GM21528 (cell line): ENCODE measurements around the gene CEACAM16.
A peak's percentile ranks its signal among the peaks of the same experiment; 100 is the strongest.

Experiments
- ATAC-seq: cut with Tn5 transposase; IDR thresholded peaks from one replicate; pipeline ENCODE4 v1.9.1; 2021; ENCODE audit warnings: mild to moderate bottlenecking, moderate library complexity; ENCODE audit not compliant: unreplicated experiment, low FRiP score

The CEACAM16 gene

DNA sequence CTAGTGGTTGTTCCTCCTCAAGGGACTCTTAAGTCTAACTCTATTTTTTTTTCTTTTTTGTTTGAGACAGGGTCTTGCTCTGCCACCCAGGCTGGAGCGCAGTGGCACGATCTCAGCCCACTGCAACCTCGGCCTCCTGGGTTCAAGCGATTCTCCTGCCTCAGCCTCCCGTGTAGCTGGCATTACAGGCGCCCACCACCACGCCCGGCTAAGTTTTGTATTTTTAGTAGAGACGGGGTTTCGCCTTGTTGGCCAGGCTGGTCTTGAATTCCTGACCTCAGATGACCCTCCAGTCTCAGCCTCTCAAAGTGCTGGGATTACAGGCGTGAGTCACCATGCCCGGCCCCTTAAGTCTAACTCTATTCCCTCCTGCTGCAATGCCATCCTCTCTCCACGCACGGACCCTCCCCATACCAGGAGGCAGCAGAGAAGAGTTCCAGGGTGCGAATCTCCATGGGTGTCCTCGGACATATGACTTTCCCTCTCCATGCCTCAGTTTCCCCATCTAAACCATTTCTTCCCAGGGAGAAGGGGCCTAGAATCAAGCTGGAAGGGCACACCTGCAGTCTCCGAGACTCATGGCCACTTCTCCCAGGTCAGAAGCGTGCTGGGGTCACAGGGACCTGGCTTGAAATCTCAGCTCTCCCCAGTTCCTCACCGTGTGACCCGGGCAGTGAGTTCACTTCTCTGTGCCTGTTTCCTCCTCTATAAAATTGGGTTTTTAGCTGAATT is 43.5 kb downstream of the CEACAM16 start:
- ATAC-seq, result no peak

DNA sequence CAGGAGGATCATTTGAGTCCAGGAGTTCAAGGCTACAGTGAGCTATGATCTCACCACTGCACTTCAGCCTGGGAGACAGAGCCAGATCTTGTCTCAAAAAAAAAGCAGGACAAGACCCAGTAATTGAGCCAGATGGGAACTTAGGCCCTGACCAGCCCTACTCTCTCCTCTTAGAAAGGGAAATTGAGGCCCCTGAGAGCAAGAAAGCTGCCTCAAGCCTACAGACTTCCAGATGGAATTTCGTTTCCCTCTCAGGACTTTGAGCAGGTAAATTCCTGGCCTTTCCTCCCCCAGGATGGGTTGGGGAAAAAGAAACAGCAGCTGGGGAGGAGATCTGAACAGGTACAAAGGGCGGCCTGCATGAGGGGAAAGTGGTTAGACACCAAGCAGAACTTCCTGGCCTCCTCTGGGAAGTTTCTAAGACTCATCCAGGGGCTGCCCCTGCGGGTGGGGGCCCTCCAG is 46.0 kb downstream of the CEACAM16 start:
- ATAC-seq, result no peak

GRCh38 chr19:44745341-44745831 is 46.4 kb downstream of the CEACAM16 start:
- ATAC-seq, result no peak

DNA sequence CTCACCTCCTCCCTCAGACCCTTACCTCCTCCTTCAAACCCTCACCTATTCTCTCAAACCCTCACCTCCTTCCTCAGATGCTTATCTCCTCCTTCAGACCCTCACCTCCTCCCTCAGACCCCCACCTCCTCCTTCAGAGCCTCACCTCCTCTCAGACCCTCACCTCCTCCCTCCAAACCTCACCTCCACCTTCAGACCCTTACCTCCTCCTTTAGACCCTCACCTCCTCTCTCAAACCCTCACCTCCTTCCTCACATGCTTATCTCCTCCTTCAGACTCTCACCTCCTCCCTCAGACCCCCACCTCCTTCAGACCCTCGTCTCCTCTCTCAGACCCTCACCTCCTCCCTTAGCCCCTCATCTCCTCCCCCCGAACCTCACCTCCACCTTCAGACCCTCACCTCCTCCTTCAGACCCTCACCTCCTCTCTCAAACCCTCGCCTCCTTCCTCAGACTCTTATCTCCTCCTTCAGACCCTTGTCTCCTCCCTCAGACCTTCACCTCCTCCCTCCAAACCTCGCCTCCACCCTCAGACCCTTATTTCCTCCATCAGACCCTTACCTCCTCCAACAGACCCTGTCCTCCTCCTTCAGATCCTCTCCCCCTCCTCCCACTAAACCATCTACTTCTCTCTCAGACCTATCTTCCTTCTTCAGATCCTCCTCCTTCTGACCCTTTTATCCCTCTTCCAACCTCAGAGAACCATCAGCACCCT is 47.1 kb downstream of the CEACAM16 start:
- ATAC-seq, result no peak

DNA sequence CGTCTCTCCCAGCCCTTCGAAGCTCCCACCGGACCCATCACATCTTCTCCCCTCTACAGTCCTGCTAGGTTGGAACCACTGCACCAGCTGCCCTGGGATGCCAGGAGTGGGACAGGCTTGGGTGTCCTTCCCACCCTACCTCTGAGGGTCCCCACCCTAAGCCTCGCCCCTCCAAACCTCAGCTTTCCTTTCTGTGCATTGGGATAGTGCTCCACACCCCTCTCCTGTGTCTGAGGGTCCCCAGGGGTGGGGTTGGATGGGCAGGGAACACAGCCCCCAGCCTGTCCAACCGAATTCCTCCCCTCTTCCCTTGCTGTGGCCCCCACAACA is 47.6 kb downstream of the CEACAM16 start:
- ATAC-seq, result no peak

GRCh38 chr19:44746946-44747738 is 48.2 kb downstream of the CEACAM16 start:
- ATAC-seq, result peak; percentile 31

GRCh38 chr19:44747739-44748425 is 48.9 kb downstream of the CEACAM16 start:
- peak; percentile 24 for ATAC-seq

GRCh38 chr19:44748426-44749254 is 49.7 kb downstream of the CEACAM16 start, which contains the start of gene BCL3:
Gene BCL3 (plus strand): TSS chr19:44748708. CDS start chr19:44748791, 83 bp downstream.
- ATAC-seq, result peak; percentile 20

GRCh38 chr19:44749292-44749691 is 50.3 kb downstream of the CEACAM16 start:
- ATAC-seq, result no peak

- no peak for ATAC-seq
These were observed 51.0 kb downstream of the CEACAM16 start for GRCh38 chr19:44749994-44750393.

DNA sequence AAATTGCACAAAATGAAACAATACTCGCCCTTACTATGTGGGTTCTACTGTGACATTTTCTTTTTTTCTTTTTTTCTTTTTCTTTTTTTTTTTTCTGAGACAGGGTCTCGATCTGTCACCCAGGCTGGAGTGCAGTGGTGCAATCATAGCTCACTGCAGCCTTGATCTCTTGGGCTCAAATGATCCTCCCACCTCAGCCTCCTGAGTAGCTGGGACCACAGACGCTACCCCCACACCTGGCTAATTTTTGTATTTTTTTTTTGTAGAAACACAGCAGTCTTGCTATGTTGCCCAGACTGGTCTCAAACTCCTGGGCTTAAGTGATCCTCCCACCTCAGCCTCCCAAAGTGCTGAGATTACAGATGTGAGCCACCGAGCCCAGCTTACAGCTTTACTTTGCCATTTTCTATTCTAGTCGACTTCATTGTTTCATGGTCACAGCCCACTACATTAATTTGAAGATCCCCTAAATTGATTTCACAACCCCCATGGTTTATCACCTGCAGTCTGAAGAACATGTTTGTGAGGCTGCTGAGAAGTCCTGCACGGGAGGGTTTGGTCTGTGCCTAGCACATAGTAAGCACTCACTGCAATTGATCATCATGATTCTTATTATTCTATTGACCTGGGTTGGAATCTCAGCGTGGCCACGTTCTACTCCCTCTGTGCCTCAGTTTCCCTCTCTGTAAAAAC is 53.3 kb downstream of the CEACAM16 start:
- ATAC-seq, result no peak

DNA sequence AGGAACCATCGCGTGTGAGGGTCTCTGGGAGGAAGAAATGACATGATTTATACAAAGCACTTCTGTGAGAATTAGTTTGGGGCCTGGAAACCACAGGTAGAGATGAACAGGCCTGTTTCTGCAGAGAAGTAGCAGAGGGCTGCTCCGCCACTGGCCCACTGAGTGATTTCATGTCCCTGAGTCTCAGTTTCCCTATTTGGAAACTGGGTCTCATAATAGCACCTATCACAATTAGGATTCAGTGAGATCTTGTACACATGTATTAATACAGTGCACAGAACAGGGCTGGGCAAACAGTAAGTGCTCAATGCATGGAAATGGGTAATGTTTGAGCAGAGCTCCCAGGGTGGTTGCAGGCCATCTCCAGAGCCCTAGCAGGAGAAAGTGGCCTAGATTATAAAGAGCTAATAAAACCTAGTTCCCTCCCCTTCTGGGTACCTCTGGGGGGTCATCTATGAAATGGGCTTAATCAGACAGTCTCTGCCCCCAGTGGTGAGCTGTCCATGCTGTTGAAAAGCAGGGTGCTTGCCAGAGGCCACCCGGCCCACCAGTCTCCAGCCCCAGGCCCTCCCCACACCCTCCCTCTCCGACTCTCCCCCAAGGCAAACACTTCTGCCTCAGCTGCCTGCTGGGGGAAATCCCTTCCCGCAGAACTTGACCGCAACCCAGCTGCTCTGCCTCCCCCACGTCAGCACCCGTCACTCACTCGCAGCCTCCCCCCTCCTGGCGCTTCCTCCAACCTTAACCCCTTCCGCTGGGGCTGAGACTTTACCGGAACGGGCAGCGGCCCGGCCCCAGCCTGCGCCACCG is 54.1 kb downstream of the CEACAM16 start:
- peak; percentile 57 for ATAC-seq

DNA sequence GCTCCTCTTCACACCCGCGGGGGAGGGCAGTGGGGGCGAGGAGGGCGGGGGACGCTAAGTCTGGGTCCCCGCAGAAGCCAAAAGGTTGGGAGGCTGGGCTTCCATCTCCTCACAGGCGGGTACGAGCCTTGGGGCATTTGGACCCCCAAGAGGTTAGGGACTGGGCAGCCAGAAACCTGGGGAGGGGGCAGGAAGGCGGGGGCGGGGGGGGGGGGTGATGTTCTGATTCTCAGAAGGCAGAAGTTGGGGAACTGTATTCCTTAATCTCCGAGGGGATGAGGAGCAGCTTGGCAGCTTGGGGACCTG is 54.6 kb downstream of the CEACAM16 start:
- no peak for ATAC-seq

- ATAC-seq, result peak; percentile 23
These were observed 55.2 kb downstream of the CEACAM16 start for GRCh38 chr19:44753932-44754749.

- no peak for ATAC-seq
These were observed 55.8 kb downstream of the CEACAM16 start for GRCh38 chr19:44754750-44755080.

GRCh38 chr19:44755219-44755618 is 56.3 kb downstream of the CEACAM16 start:
- no peak for ATAC-seq

DNA sequence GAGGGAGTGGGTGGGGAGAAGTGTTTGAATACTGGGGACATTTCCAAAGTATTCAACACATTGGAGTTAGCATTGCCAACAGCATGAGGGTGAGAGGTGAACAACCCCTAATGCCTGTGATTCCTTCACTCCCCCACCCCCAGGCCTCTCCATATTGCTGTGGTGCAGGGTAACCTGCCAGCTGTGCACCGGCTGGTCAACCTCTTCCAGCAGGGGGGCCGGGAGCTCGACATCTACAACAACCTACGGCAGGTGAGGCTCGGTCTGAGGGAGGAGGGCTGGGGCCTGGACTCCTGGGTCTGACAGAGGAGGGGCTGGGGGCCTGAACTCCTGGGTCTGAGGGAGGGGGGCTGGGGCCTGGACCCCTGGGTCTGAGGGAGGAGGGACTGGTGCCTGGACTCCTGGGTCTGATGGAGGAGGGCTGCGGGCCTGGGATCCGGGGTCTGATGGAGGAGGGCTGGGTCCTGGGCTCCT is 57.2 kb downstream of the CEACAM16 start:
- no peak for ATAC-seq
